Spleen (tissue), 7 donors: Measurements from ENCODE around the gene SPN.

Experiments
- POLR2A ChIP-seq, 3 donors: fragments of 450-650 bp; IDR thresholded peaks; one replicate each; pipeline ENCODE4 v1.5.1; 2017; ENCODE audit warnings: antibody characterized with exemption in 3 of 3, mild to moderate bottlenecking in 1 of 3
- TF ChIP-seq, protein P1 (sequence below), 11 experiments: fragments of 200-600 bp in 7 of 11; fragments of 450-650 bp in 4 of 11; sonication (generic) in 4 of 11; IDR thresholded peaks in 8 of 11; conservative IDR thresholded peaks in 3 of 11; 1 replicate in 7 of 11; 2 replicates in 4 of 11; pipeline versions ENCODE4 v1.4.0 to v1.8.0; 2016 to 2021; ENCODE audit warnings: antibody characterized with exemption in 11 of 11, inconsistent platforms in 4 of 11, mild to moderate bottlenecking in 1 of 11
- donor health status: DM: no; HTN: no; CAD: no; lungs with moderate emphysema.
- donor health status: DM: no; HTN: no; CAD: no.
- donor health status: DM: no; HTN: no; CAD: no.

DNA sequence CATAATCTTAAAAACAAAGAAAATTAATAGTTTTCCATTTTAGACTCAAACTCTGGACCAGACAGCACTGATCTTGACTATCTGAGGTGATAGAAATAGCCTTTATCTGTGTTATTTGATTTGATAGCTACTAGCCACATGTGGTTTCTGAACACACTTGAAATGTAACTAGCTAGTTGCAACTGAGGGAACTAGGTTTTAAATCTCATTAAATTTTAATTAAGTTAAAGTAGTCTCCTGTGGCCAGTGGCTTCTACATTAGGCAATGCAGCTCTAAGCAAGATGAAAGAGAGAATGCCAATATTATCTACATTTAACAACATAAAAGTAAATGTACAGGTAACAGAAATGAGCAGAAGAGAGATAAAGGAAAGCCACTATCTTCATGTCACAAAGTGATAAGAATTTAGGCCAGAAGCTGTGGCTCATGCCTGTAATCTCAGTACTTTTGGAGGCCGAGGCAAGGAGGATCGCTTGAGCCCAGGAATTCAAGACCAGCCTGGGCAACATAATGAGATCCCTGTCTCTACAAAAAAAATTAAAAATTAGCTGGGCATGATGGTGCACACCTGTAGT, 11.2 kb upstream of the SPN start:
- TF ChIP-seq, protein P1, sequence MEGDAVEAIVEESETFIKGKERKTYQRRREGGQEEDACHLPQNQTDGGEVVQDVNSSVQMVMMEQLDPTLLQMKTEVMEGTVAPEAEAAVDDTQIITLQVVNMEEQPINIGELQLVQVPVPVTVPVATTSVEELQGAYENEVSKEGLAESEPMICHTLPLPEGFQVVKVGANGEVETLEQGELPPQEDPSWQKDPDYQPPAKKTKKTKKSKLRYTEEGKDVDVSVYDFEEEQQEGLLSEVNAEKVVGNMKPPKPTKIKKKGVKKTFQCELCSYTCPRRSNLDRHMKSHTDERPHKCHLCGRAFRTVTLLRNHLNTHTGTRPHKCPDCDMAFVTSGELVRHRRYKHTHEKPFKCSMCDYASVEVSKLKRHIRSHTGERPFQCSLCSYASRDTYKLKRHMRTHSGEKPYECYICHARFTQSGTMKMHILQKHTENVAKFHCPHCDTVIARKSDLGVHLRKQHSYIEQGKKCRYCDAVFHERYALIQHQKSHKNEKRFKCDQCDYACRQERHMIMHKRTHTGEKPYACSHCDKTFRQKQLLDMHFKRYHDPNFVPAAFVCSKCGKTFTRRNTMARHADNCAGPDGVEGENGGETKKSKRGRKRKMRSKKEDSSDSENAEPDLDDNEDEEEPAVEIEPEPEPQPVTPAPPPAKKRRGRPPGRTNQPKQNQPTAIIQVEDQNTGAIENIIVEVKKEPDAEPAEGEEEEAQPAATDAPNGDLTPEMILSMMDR (IDR thresholded peaks at IDR 0.05 in 8 of 11, conservative IDR thresholded peaks at IDR 0.05 in 3 of 11) = no peak
- TF ChIP-seq POLR2A (IDR thresholded peaks at IDR 0.05) = no peak
